Endothelial cell of umbilical vein (primary cell): ENCODE results near the gene PDAP1. TPM values are rescaled to one million over a fixed set of nuclear protein-coding genes. Genes with fewer than 3 reads are reported as not detected.

Source experiments
- BruUV-seq: library from RNA; stranded (reverse); fragments of 400-500 nt; replicated peaks from 2 replicates; lab custom pipeline; 2021; lab: Mats Ljungman, UMichigan
- CTCF ChIA-PET: fragments of 300-600, 350-600 bp; sonication (Branson Sonifier 250); formaldehyde crosslinking; loops from one replicate; lab custom pipeline; 2021; ENCODE audit warnings: antibody characterized with exemption, inconsistent platforms; lab: Charles Lee
- POLR2A ChIA-PET: fragments of 300-600, 350-600 bp; sonication (Branson Sonifier 250); formaldehyde crosslinking; loops from one replicate; lab custom pipeline; 2021; ENCODE audit warnings: antibody characterized with exemption, inconsistent platforms; lab: Charles Lee
- DNase-seq: peaks from one replicate; pipeline ENCODE4 v3.0.0-alpha.2; 2011; ENCODE audit warnings: low read depth, low spot score
- FAIRE-seq: peaks from 2 replicates; lab custom pipeline; 2011; peaks lifted over from hg19 to GRCh38; lab: Jason Lieb, UNC
- H2AFZ ChIP-seq: 2 replicates; pipeline ENCODE4 v1.6.0; 2012; ENCODE audit warnings: low read depth, low read length, control low read depth, inconsistent platforms
- H3K27ac ChIP-seq: 2 replicates; pipeline ENCODE4 v1.5.1; 2011; ENCODE audit warnings: low read depth, mild to moderate bottlenecking, control low read depth, low read length, moderate library complexity; ENCODE audit not compliant: insufficient read depth
- H3K27me3 ChIP-seq, 2 experiments: 2 replicates each; pipeline versions ENCODE4 v1.6.0 to v1.6.1; 2011; ENCODE audit warnings: low read length in 2 of 2, mixed read lengths in 1 of 2; ENCODE audit not compliant: control insufficient read depth in 2 of 2, insufficient read depth in 2 of 2
- H3K36me3 ChIP-seq, 2 experiments: 2 replicates in 1 of 2; 3 replicates in 1 of 2; pipeline ENCODE4 v1.5.1; 2011; ENCODE audit warnings: low read length in 2 of 2, mild to moderate bottlenecking in 1 of 2, moderate library complexity in 1 of 2; ENCODE audit not compliant: control insufficient read depth in 2 of 2, insufficient read depth in 2 of 2; ENCODE audit errors: extremely low read depth in 1 of 2
- H3K4me1 ChIP-seq: 3 replicates; pipeline ENCODE4 v1.5.1; 2011; ENCODE audit warnings: mild to moderate bottlenecking, low read length; ENCODE audit not compliant: control insufficient read depth, insufficient read depth; ENCODE audit errors: extremely low read depth
- H3K4me2 ChIP-seq: 2 replicates; pipeline ENCODE4 v1.6.1; 2011; ENCODE audit warnings: low read length, control low read depth, mixed read lengths; ENCODE audit not compliant: insufficient read depth
- H3K4me3 ChIP-seq, 3 experiments: fragments of 200-600 bp in 1 of 3; sonication (generic), shearing (Covaris generic) in 1 of 3; replicated peaks in 1 of 3; 2 replicates each; pipeline ENCODE4 v1.5.1; 2011 to 2016; ENCODE audit warnings: control low read depth in 3 of 3, low read length in 3 of 3, mild to moderate bottlenecking in 2 of 3, inconsistent platforms in 1 of 3, low read depth in 1 of 3, moderate library complexity in 1 of 3; ENCODE audit not compliant: insufficient read depth in 1 of 3
- H3K79me2 ChIP-seq: 2 replicates; pipeline ENCODE4 v1.6.0; 2012; ENCODE audit warnings: low read length, inconsistent platforms; ENCODE audit not compliant: control insufficient read depth, insufficient read depth
- H3K9ac ChIP-seq: replicated peaks from 2 replicates; pipeline ENCODE3; 2011; ENCODE audit warnings: low read length, control low read depth; ENCODE audit not compliant: insufficient read depth; ENCODE audit errors: extremely low read depth
- H3K9me1 ChIP-seq: replicated peaks from 3 replicates; pipeline ENCODE4 v1.6.0; 2011; ENCODE audit warnings: mild to moderate bottlenecking, low read length; ENCODE audit not compliant: control insufficient read depth, insufficient read depth; ENCODE audit errors: extremely low read depth
- H3K9me3 ChIP-seq: replicated peaks from 2 replicates; pipeline ENCODE4 v1.5.1; 2012; ENCODE audit warnings: low read length, inconsistent platforms; ENCODE audit not compliant: control insufficient read depth, insufficient read depth
- H4K20me1 ChIP-seq: replicated peaks from 2 replicates; pipeline ENCODE3; 2011; ENCODE audit warnings: mild to moderate bottlenecking, low read length; ENCODE audit not compliant: control insufficient read depth, insufficient read depth; ENCODE audit errors: extremely low read depth
- EZH2 ChIP-seq: IDR thresholded peaks from 2 replicates; pipeline ENCODE4 v1.6.1; 2012; ENCODE audit warnings: borderline replicate concordance, low read depth, mild to moderate bottlenecking, moderate library complexity, low read length, inconsistent platforms; ENCODE audit not compliant: severe bottlenecking
- FOS ChIP-seq: IDR thresholded peaks from 2 replicates; pipeline ENCODE4 v1.6.1; 2011; ENCODE audit warnings: mild to moderate bottlenecking, low read length, moderate library complexity, borderline replicate concordance; ENCODE audit not compliant: insufficient read depth
- GATA2 ChIP-seq: IDR thresholded peaks from 2 replicates; pipeline ENCODE4 v1.7.0; 2011; ENCODE audit warnings: low read depth, mild to moderate bottlenecking, moderate library complexity, mixed read lengths, low read length; ENCODE audit not compliant: insufficient read length, insufficient read depth
- JUN ChIP-seq: IDR thresholded peaks from 2 replicates; pipeline ENCODE4 v1.6.1; 2011; ENCODE audit warnings: borderline replicate concordance, low read depth; ENCODE audit not compliant: insufficient read length, insufficient read depth
- MYC ChIP-seq: IDR thresholded peaks from one replicate; pipeline ENCODE4 v1.6.1; 2011; ENCODE audit warnings: mild to moderate bottlenecking, low read depth, low read length
- POLR2A ChIP-seq: IDR thresholded peaks from 2 replicates; pipeline ENCODE4 v1.6.1; 2012; ENCODE audit warnings: low read depth, mild to moderate bottlenecking, control low read depth, low read length
- POLR2AphosphoS5 ChIP-seq: IDR thresholded peaks from 2 replicates; pipeline ENCODE4 v1.6.1; 2012; ENCODE audit warnings: low read depth, mild to moderate bottlenecking, control low read depth, low read length, moderate library complexity; ENCODE audit not compliant: insufficient read depth
- dilution Hi-C: fragments of 300-500 bp; cut with MboI; formaldehyde crosslinking; loops from one replicate; pipeline ENCODE4 v1.15.0; 2019; ENCODE audit warnings: low sequenced_read_pairs; ENCODE audit not compliant: extremely low pct_ligation_motif_present
- intact Hi-C: fragments of 100-400 bp; cut with micrococcal nuclease; formaldehyde crosslinking; loops from one replicate; pipeline ENCODE4 v1.10.0; 2022
- polyA plus RNA-seq, 4 experiments: library from polyadenylated mRNA; depleted of rRNA in 3 of 4; stranded (reverse) in 3 of 4; unstranded in 1 of 4; fragments of >200 nt; gene quantifications; 2 replicates each; pipeline versions ENCODE4 v1.2.1 to v1.2.3, GENCODE V29; 2011 to 2012; ENCODE audit warnings: missing spikeins in 1 of 4
- total RNA-seq: library from RNA; stranded (reverse); gene quantifications from 2 replicates; pipeline ENCODE4 v1.2.3, GENCODE V29; 2021
- TF ChIP-seq, protein P1 (sequence below), 2 donors: IDR thresholded peaks; 1 replicate in 1 of 2; 2 replicates in 1 of 2; pipeline ENCODE4 v1.5.1; 2011; ENCODE audit warnings: low read length in 2 of 2, mild to moderate bottlenecking in 2 of 2, moderate library complexity in 2 of 2, control low read depth in 1 of 2, inconsistent platforms in 1 of 2, low read depth in 1 of 2; ENCODE audit not compliant: insufficient read depth in 1 of 2; ENCODE audit errors: extremely low read depth in 1 of 2
- TF ChIP-seq, protein P2 (sequence below): IDR thresholded peaks from 2 replicates; pipeline ENCODE4 v1.6.1; 2011; ENCODE audit not compliant: insufficient read depth, insufficient read length

Gene PDAP1
- total and polyA plus RNA-seq, 2 donors (not counting 3 experiments of a cell fraction or from before 2014, with no cell fraction given) = 32.6 to 150 TPM

DNA sequence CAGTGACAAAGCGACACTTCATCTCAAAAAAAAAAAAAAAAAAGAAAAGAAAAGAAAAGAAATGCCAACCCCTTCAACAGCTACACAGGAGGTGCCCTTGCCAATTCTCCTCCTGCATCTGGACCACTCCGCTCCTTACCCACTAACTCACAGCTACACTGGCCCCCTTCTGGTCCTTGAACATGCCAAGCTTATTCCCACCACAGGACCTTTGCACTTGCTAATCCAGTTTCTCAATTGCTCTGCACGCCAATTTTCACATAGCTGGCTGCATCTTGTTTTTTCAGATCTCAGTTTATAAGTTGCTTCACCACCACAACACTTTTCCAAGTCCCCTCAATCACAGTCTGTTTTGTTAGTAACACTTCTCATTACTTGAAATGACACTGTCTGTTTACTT is 5.5 kb downstream of the PDAP1 start:
- Histone ChIP-seq H3K4me3 (no peak overlapping the region), H3K27me3 (no peaks in the 10 kb centered on the region), H2AFZ (no peak overlapping the region), H3K4me2 (no peak overlapping the region), H3K9ac (no peak overlapping the region), H4K20me1 (no peaks in the 10 kb centered on the region), H3K9me3 (no peaks in the 10 kb centered on the region), H3K9me1 (no peaks in the 10 kb centered on the region), H3K36me3 (peaks cover 18 to 50% of the 10 kb centered on the region in 2 experiments), H3K27ac (no peak overlapping the region), H3K79me2 (peaks cover 48% of the 10 kb centered on the region), H3K4me1 (peaks cover 16% of the 10 kb centered on the region)
- no peak for TF ChIP-seq POLR2AphosphoS5
- no peak for TF ChIP-seq MYC
- intact Hi-C loops (no loop called here), dilution Hi-C loops (no loop called here)
- POLR2A ChIA-PET = no interaction called here
- DNase-seq = no peak
- no TSS peak for BruUV-seq
- FAIRE-seq = no peak
- CTCF ChIA-PET = interaction anchor here (0.9 kb wide), 1 partner anchor 17 kb away, joined by 3 read pairs; no protein-coding TSS in a partner anchor

DNA sequence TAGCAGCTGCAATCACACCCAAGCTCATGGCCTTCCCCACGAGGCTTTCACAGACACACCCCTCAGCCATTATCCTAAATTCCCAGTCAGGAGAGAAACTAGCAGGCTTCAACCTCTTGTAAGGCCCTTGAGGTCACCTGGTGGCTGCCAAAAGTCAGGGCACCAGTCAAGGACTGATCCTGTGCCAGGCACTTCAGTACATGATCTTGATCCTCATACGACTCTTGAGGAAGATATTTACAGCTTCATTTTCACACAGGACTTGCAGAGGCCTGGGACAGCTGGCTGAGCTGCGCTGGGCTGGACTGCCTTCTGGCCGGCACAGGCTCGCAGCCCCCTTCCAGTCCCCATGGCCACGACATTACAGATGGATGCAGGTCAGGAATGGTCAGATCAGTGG is 8.8 kb downstream of the PDAP1 start:
- no peak for TF ChIP-seq MYC
- TF ChIP-seq, protein P1, sequence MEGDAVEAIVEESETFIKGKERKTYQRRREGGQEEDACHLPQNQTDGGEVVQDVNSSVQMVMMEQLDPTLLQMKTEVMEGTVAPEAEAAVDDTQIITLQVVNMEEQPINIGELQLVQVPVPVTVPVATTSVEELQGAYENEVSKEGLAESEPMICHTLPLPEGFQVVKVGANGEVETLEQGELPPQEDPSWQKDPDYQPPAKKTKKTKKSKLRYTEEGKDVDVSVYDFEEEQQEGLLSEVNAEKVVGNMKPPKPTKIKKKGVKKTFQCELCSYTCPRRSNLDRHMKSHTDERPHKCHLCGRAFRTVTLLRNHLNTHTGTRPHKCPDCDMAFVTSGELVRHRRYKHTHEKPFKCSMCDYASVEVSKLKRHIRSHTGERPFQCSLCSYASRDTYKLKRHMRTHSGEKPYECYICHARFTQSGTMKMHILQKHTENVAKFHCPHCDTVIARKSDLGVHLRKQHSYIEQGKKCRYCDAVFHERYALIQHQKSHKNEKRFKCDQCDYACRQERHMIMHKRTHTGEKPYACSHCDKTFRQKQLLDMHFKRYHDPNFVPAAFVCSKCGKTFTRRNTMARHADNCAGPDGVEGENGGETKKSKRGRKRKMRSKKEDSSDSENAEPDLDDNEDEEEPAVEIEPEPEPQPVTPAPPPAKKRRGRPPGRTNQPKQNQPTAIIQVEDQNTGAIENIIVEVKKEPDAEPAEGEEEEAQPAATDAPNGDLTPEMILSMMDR (IDR thresholded peaks at IDR 0.05; ENCODE audit: extremely low read depth in 1 of 2, insufficient read depth in 1 of 2, low read depth in 1 of 2, low read length in 2 of 2) = no peak
- no peak for TF ChIP-seq EZH2
- TF ChIP-seq FOS = no peak
- no peak for TF ChIP-seq JUN
- TF ChIP-seq POLR2A = peak; percentile 50
- TF ChIP-seq POLR2AphosphoS5 = no peak
- no peak for TF ChIP-seq GATA2
- TF ChIP-seq, protein P2, sequence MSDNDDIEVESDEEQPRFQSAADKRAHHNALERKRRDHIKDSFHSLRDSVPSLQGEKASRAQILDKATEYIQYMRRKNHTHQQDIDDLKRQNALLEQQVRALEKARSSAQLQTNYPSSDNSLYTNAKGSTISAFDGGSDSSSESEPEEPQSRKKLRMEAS = no peak
- no peak overlapping the region for H2AFZ ChIP-seq
- H4K20me1 ChIP-seq = no peaks in the 10 kb centered on the region
- H3K36me3 ChIP-seq = peaks cover 26 to 59% of the 10 kb centered on the region in 2 experiments
- H3K9me1 ChIP-seq = no peaks in the 10 kb centered on the region
- H3K9ac ChIP-seq = no peak overlapping the region
- FAIRE-seq (no peak), DNase-seq (no peak)
- no peak overlapping the region for H3K4me3 ChIP-seq
- intact Hi-C loops (no loop called here), dilution Hi-C loops (no loop called here)
- H3K27ac ChIP-seq = no peak overlapping the region
- peaks cover 18% of the 10 kb centered on the region for H3K79me2 ChIP-seq
- H3K4me2 ChIP-seq = no peak overlapping the region
- H3K4me1 ChIP-seq = no peaks in the 10 kb centered on the region
- CTCF ChIA-PET = interaction anchor here (1.6 kb wide), 1 partner anchor 9 kb away, joined by 4 read pairs; the partner anchor contains the start of genes BUD31 and PDAP1
- no peaks in the 10 kb centered on the region for H3K9me3 ChIP-seq
- no TSS peak for BruUV-seq
- H3K27me3 ChIP-seq = no peaks in the 10 kb centered on the region
- POLR2A ChIA-PET = interaction anchor here (2.9 kb wide), 1 partner anchor 9 kb away, joined by 12 read pairs; the partner anchor contains the start of genes BUD31 and PDAP1
